ENCODE measurements around the gene RPS15. TPM values are rescaled to one million over a fixed set of nuclear protein-coding genes. Genes with fewer than 3 reads are reported as not detected.

RPS15 gene
- polyA plus RNA-seq, 1 of the 3 experiments (the other 2 are of a cell fraction), result 3,749 TPM

DNA sequence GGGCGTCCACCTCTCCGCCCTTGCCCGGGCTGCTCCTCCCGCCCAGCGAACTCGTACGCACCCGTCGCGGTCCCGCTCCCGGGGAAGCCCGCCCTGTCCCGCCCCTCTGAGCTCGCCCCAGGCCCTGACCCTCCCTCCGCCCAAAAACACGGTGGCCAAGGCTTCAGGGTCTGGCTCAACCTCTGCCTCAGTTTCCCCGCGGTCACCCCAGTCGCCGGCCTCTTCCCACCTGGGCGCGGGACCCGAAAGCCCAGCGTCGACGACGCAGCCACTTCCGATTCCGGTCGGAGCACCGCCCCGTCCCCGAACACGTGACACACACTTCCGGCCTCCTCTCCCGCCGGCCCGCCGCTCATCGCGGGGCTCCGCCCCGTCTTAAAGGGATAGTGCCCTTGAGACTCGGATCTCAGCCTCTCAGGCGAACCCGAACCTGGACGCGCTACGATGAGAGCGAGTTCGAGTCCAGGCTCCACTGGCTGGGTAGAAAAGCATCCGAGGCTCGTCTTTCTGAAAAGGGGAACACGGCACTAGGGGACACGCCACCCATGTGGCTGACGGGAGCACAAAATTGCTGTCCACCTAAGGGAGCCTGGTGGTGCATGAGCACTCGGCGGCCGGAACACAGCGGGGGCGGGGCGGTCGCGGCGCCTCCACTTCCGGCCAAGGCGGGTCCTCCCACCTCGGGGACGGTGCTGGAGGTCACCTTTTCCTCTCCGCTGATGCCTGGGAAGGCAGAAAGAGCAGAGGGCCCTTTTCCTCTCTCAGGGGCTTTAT lies 40.9 kb downstream of the RPS15 start, which contains the start of gene C19orf25 (continued):
- TF ChIP-seq, protein P1, sequence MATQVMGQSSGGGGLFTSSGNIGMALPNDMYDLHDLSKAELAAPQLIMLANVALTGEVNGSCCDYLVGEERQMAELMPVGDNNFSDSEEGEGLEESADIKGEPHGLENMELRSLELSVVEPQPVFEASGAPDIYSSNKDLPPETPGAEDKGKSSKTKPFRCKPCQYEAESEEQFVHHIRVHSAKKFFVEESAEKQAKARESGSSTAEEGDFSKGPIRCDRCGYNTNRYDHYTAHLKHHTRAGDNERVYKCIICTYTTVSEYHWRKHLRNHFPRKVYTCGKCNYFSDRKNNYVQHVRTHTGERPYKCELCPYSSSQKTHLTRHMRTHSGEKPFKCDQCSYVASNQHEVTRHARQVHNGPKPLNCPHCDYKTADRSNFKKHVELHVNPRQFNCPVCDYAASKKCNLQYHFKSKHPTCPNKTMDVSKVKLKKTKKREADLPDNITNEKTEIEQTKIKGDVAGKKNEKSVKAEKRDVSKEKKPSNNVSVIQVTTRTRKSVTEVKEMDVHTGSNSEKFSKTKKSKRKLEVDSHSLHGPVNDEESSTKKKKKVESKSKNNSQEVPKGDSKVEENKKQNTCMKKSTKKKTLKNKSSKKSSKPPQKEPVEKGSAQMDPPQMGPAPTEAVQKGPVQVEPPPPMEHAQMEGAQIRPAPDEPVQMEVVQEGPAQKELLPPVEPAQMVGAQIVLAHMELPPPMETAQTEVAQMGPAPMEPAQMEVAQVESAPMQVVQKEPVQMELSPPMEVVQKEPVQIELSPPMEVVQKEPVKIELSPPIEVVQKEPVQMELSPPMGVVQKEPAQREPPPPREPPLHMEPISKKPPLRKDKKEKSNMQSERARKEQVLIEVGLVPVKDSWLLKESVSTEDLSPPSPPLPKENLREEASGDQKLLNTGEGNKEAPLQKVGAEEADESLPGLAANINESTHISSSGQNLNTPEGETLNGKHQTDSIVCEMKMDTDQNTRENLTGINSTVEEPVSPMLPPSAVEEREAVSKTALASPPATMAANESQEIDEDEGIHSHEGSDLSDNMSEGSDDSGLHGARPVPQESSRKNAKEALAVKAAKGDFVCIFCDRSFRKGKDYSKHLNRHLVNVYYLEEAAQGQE (IDR thresholded peaks at IDR 0.05; ENCODE audit: low read depth, low read length), result peak; percentile 8; the same call in 1 of the 2 replicates
- TF ChIP-seq MXI1 (IDR thresholded peaks at IDR 0.05; ENCODE audit: low read depth, low read length), result 0 out of 2 replicates have a peak, but pooled peaks have one; percentile 35
- TF ChIP-seq GABPA (IDR thresholded peaks at IDR 0.05; ENCODE audit: low read depth), result peak; percentile 88
- TF ChIP-seq, protein P2, sequence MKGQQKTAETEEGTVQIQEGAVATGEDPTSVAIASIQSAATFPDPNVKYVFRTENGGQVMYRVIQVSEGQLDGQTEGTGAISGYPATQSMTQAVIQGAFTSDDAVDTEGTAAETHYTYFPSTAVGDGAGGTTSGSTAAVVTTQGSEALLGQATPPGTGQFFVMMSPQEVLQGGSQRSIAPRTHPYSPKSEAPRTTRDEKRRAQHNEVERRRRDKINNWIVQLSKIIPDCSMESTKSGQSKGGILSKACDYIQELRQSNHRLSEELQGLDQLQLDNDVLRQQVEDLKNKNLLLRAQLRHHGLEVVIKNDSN (IDR thresholded peaks at IDR 0.05; ENCODE audit: borderline replicate concordance, low read depth), result peak; percentile 96
- TF ChIP-seq, protein P3, sequence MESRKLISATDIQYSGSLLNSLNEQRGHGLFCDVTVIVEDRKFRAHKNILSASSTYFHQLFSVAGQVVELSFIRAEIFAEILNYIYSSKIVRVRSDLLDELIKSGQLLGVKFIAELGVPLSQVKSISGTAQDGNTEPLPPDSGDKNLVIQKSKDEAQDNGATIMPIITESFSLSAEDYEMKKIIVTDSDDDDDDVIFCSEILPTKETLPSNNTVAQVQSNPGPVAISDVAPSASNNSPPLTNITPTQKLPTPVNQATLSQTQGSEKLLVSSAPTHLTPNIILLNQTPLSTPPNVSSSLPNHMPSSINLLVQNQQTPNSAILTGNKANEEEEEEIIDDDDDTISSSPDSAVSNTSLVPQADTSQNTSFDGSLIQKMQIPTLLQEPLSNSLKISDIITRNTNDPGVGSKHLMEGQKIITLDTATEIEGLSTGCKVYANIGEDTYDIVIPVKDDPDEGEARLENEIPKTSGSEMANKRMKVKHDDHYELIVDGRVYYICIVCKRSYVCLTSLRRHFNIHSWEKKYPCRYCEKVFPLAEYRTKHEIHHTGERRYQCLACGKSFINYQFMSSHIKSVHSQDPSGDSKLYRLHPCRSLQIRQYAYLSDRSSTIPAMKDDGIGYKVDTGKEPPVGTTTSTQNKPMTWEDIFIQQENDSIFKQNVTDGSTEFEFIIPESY (IDR thresholded peaks at IDR 0.05; ENCODE audit: borderline replicate concordance, low read depth), result no peak

DNA sequence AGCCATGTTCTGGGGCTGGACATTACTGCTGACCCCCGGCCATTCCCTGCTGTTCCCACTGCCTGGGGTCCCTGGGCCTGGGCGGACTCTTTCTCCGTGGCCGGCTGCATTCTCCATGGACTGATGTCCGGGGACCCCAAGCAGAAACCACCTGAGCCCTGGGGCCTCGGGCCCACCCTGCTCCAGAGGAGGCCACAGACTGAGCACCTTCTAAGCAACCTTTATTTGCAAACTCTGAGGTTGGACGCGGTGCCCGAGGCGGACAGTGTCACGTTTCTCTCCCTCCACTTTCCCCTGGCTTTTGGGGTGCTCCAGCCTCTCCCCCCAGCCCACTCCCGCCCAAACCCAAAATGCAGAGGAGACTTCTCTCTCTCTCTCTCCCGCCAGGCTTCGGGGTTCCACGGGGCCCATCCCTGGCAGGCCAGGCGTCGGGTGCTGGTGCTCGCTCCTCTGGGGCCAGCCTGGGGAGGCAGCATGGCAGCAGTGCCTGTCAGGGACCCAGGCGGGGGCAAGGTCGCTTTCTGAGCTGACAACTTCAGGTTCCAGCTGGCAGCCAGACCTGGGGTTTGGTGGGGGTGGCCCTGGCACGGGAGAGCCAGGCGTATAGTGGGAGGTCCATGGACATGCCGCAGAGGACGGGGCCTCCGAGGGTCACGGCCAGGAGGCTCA lies 43.2 kb downstream of the RPS15 start:
- no peaks in the 10 kb centered on the region for H4K20me1 ChIP-seq (ENCODE audit: insufficient read depth)
- H2AFZ ChIP-seq (ENCODE audit: low read depth), result no peak overlapping the region
- H3K4me3 ChIP-seq (ENCODE audit: low read depth in 2 of 2, low read length in 1 of 2), result no peak overlapping the region
- H3K79me2 ChIP-seq (ENCODE audit: insufficient read depth), result peaks cover 27% of the 10 kb centered on the region
- H3K9me2 ChIP-seq, result no peaks in the 10 kb centered on the region
- H3K27ac ChIP-seq (ENCODE audit: low read depth in 2 of 2, low read length in 1 of 2), result no peak overlapping the region
- ChIA-PET POLR2A (no interaction called here), CTCF (no interaction called here)
- peaks cover 0 to 7% of the 10 kb centered on the region in 2 experiments for H3K36me3 ChIP-seq (replicated peaks in 1 of 2; ENCODE audit: control insufficient read depth in 1 of 2, insufficient read depth in 2 of 2, low read length in 1 of 2)
- H3K9ac ChIP-seq, result no peak overlapping the region
- no peak for DNase-seq
- H3K27me3 ChIP-seq (ENCODE audit: insufficient read depth), result no peaks in the 10 kb centered on the region
- H3F3A ChIP-seq (replicated peaks; ENCODE audit: insufficient read depth), result peaks cover 4% of the 10 kb centered on the region
- peaks cover 2 to 3% of the 10 kb centered on the region in 2 experiments; a peak in 1 of 4 replicates for H3K4me1 ChIP-seq (ENCODE audit: control insufficient read depth in 1 of 2, insufficient read depth in 2 of 2, low read depth in 1 of 2, low read length in 1 of 2)
- WGBS (ENCODE audit: low lambda C conversion rate), result 80% methylated on average over 20 of the region's 26 CpGs
- H3K4me2 ChIP-seq, result no peak overlapping the region
- H3K9me3 ChIP-seq, result no peaks in the 10 kb centered on the region
- TF ChIP-seq FOXJ3 (CRISPR knock-in tag; IDR thresholded peaks at IDR 0.05) (no peak), RCOR1 (IDR thresholded peaks at IDR 0.05; ENCODE audit: low read length) (no peak), YY1 (IDR thresholded peaks at IDR 0.05; ENCODE audit: low read depth) (no peak), NFIC (IDR thresholded peaks at IDR 0.05; ENCODE audit: borderline replicate concordance) (no peak), RAD21 (IDR thresholded peaks at IDR 0.05; ENCODE audit: low read length) (no peak), ELF1 (IDR thresholded peaks at IDR 0.05) (no peak), FOSL2 (IDR thresholded peaks at IDR 0.05; ENCODE audit: borderline replicate concordance, low read depth) (no peak)
- TF ChIP-seq, protein P4, sequence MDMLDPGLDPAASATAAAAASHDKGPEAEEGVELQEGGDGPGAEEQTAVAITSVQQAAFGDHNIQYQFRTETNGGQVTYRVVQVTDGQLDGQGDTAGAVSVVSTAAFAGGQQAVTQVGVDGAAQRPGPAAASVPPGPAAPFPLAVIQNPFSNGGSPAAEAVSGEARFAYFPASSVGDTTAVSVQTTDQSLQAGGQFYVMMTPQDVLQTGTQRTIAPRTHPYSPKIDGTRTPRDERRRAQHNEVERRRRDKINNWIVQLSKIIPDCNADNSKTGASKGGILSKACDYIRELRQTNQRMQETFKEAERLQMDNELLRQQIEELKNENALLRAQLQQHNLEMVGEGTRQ (IDR thresholded peaks at IDR 0.05; ENCODE audit: borderline replicate concordance, low read depth, low read length), result no peak
- TF ChIP-seq, protein P5, sequence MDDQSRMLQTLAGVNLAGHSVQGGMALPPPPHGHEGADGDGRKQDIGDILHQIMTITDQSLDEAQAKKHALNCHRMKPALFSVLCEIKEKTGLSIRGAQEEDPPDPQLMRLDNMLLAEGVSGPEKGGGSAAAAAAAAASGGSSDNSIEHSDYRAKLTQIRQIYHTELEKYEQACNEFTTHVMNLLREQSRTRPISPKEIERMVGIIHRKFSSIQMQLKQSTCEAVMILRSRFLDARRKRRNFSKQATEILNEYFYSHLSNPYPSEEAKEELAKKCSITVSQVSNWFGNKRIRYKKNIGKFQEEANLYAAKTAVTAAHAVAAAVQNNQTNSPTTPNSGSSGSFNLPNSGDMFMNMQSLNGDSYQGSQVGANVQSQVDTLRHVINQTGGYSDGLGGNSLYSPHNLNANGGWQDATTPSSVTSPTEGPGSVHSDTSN (IDR thresholded peaks at IDR 0.05), result no peak
- TF ChIP-seq, protein P2 (IDR thresholded peaks at IDR 0.05; ENCODE audit: borderline replicate concordance, low read depth), result no peak
- TF ChIP-seq, protein P6, sequence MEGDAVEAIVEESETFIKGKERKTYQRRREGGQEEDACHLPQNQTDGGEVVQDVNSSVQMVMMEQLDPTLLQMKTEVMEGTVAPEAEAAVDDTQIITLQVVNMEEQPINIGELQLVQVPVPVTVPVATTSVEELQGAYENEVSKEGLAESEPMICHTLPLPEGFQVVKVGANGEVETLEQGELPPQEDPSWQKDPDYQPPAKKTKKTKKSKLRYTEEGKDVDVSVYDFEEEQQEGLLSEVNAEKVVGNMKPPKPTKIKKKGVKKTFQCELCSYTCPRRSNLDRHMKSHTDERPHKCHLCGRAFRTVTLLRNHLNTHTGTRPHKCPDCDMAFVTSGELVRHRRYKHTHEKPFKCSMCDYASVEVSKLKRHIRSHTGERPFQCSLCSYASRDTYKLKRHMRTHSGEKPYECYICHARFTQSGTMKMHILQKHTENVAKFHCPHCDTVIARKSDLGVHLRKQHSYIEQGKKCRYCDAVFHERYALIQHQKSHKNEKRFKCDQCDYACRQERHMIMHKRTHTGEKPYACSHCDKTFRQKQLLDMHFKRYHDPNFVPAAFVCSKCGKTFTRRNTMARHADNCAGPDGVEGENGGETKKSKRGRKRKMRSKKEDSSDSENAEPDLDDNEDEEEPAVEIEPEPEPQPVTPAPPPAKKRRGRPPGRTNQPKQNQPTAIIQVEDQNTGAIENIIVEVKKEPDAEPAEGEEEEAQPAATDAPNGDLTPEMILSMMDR (IDR thresholded peaks at IDR 0.05), result no peak

Measured in SK-N-SH (cell line).